KG1 (cell line): Measurements from ENCODE around the gene LTBP1.

Source experiments
- DNase-seq: peaks from one replicate; lab custom pipeline; 2025; lab: John Stamatoyannopoulos, UW

The LTBP1 gene

GRCh38 chr2:33115196-33115595 lies 168.4 kb downstream of the LTBP1 start:
- no peak for DNase-seq

- DNase-seq = no peak
Observed at GRCh38 chr2:33115728-33116127, 169.0 kb downstream of the LTBP1 start.

DNA sequence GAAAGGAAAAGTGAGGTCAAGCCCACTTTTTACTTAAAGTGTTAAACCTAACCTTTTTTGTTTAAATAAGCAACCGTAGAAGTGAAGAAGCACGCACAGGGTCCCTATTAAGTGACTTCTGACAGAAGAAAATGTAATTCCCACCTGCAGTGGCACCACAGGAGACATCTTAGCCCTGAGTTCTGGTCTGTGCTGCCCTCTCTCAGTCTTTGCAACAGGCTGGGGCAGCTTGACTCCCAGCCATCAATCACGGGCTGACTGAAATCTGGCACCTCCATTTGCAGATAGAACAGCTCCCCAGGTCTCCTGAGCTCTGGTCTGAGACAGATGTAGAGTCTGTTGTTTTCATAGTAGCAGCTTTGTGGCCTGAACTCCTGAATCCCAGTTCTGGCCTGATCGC lies 170.0 kb downstream of the LTBP1 start:
- DNase-seq = no peak

GRCh38 chr2:33118651-33119050 lies 171.9 kb downstream of the LTBP1 start:
- no peak for DNase-seq

DNA sequence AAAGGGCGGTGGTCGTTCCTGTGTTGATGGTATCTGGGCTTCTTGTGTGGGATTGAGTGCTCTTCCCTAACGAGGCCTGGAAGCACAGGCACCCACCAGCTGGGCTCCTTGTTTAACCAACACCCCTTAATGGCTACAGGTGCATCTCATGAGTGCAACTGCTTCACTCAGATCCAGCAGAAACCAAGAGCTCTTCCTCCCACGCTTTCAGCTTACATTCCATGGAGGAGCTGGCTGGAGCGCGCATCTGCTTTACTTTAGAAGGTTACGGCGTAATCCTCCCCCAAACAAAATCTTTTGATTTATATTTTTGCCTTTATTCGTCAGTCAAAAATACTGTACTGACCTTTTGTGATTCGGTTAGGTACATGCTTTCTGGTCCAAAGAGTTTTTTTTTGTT lies 174.7 kb downstream of the LTBP1 start:
- DNase-seq = no peak

- no peak for DNase-seq
Observed at GRCh38 chr2:33121925-33122324, 175.2 kb downstream of the LTBP1 start.

- DNase-seq = no peak
Observed at GRCh38 chr2:33122726-33123125, 176.0 kb downstream of the LTBP1 start.

DNA sequence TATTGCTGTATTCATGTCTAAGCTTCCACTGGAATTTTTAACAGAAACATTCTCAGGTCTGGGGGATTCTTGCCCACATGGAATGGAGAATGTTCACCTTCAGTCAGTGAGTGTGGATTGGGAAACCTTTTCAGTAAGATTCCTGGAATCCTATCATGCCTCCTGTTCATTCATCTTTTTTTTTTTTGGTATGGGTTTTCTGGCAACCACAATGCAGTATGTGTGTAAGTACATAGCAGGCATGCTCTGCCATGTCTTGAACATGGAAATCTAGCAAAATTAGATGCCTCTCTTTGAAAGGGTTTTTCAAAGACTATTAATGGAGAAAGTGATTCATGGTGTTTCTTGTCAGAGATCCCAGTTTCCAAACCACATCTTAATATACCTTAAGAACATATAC lies 176.5 kb downstream of the LTBP1 start:
- no peak for DNase-seq

- DNase-seq = no peak
Observed at GRCh38 chr2:33126552-33126951, 179.8 kb downstream of the LTBP1 start.

DNA sequence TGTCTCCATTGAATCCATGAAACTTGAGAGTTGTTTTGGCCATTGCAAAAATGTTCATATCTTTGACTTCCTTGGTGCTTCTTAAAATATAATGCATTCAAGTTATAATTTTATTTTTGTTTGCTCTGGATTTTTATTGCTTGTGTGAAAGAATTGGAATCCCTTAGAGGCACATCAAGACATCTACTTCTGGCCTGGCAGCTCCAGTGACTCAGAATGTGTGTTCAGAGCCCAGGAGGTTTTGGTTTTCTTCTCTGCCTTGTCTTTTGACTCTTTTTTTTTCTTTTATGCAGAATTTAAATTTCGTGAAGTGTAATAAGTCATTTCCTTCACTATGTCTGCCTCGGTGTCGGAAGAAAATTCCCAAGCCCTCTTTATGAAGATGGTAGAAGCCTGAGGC lies 180.2 kb downstream of the LTBP1 start:
- no peak for DNase-seq

GRCh38 chr2:33129263-33130053 lies 182.7 kb downstream of the LTBP1 start:
- DNase-seq = no peak

GRCh38 chr2:33130054-33130447 lies 183.3 kb downstream of the LTBP1 start:
- DNase-seq = no peak

GRCh38 chr2:33130544-33130943 lies 183.8 kb downstream of the LTBP1 start:
- no peak for DNase-seq

- no peak for DNase-seq
Observed at GRCh38 chr2:33131111-33131510, 184.4 kb downstream of the LTBP1 start.

DNA sequence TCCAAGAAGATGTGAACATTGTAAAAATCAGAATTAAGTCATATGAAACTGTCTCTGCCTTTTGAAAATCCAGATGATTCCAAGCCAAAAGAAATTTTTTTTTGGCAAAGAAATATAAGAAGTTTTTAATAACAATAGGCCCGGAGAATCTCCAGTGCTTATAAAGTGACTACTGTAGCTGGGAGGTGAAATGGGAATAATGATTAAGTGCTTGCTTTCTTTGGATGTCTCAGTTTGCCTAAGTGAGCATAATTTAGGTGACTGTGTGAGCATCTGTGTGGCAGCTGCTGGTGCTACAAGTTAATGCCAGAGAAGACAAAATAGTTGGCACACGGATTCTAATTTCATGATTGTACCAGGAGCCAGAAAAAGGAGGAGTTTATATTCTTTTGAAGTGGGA lies 185.0 kb downstream of the LTBP1 start:
- no peak for DNase-seq

- no peak for DNase-seq
Observed at GRCh38 chr2:33133454-33133952, 186.8 kb downstream of the LTBP1 start.

DNA sequence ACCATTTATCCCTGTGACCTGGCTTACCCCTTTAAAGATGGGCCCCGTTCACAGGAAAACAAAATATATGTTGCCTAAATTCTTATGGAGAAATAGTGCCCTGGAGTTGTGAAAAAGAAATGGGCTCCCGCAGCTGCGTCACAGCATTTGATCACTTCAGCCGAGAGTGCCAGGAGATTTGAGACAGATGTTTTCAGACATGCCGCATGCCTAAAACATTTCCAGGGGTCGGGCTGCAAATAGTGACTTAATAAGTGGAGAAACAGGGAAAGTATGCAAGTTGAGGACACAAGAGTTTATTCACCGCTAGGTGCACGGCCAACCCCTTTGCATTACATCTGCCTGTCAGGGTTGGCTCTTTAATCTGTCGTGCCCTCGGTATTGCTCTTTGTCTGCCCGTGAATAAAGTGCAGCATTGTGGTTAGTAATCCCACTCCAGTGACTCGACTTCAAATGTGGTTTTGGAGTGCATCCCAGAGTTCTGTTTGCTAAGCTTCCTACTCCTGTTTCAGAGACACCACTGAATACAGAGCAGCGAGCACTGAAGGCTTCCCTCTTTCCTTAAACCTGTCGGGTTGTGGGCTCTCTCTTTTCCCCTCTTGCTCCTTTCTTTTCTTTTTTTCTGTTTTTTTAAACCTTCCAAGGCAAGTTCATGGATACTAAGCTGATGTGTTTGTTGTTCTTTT lies 187.5 kb downstream of the LTBP1 start:
- no peak for DNase-seq

- no peak for DNase-seq
Observed at GRCh38 chr2:33134791-33135560, 188.2 kb downstream of the LTBP1 start.

GRCh38 chr2:33135645-33136044 lies 188.9 kb downstream of the LTBP1 start:
- no peak for DNase-seq

GRCh38 chr2:33136056-33136455 lies 189.3 kb downstream of the LTBP1 start:
- no peak for DNase-seq

DNA sequence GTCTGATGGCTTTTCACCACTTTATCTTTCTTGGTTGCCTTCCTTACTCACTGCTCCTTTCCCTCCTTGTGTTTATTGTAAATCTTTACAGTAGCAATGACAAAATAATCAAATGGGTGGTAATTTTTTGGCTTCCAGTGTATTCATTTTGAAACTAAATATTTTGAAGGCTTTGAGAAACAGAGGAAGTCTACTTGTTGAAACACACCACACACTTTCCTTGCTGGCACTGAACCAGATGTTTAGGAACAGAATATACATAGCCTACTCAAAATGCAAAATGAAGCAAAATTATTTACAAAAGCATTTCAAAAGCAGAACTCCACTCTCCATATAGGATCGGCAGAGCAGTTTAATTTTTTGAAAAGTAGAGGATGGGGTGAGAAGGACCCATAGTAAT lies 189.8 kb downstream of the LTBP1 start:
- no peak for DNase-seq

DNA sequence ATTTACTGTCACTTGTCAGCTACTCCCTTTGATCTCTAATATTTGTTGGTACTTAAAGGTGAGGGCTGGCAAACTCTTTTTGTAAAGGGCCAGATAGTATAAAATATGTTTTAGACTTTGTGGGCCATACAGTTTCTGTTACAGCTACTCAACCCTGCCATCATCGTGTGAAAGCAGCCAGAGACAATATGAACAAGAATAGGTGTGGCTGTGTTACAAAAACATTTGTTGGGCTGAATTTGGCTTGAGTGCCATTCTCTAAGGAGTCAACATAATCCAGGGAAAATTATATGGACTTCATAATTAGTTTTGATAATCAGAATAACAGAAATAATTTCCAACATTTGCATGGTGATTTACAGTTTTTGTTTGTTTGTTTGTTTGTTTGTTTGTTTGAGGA lies 190.6 kb downstream of the LTBP1 start:
- DNase-seq = no peak

DNA sequence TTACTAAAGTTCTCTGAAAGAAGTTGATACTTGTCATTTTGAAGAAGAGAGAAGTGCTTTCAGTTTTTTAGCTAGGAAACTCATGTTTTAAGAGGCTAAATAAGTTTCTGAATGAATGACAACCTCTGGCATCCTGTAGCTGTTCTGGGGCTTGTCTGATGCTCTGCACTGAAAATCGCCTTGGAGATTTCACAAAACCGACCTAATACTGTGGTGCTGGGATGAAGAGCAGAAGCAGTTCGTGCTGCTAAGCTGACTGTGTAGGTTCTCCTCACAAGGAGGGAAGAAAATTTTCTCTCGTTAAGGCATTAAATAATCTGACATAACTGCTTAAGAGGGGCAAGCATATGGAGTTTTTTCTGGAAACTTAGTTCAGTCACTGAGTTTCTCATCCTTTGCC lies 193.2 kb downstream of the LTBP1 start:
- DNase-seq = no peak
